ENCODE data around the gene CACNA1S.

DNA sequence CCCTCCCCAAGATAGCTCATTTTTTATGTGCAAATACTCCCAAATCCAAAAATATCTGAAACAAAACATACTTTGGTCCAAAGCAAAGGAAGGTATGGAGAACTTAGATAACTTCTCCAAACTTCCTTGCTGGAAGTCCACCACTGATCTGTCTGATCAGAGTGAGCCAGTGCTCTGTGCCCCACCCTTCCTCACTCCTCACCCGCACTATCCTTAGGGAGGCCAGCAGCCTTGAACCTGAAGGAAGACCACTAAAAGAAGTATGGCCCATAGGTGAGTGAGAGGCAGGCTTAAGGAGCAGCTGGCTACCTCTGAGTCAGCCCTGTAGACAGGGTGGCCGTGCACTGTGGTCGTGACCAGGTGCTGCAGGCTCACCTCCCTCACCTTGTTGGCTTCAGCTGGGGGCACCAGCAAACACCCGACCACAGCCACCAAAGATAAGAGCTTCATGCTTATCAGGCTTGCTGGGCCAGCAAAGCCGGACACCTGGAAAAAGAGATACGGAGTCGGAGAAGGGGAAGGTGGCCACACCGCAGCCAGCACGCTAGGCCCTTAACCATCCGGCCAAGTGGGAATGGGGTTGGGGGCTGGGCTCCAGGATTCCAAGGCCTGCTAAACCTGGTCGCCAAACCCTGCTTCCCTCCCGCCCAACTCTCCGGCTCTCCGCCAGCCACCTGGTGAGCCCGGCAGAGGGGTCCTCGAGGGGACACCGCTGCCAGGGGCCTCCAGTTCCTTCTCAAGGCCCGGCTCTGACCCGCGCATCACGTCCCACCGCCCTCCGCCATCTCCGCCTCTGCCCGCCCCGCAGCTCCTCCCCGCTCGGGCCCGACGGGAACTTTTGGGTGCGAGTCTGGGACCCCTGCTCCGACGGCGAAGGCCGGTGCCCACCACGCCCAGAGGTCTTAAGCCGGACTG lies 41.5 kb upstream of the CACNA1S start:
- TF ChIP-seq, protein P1, sequence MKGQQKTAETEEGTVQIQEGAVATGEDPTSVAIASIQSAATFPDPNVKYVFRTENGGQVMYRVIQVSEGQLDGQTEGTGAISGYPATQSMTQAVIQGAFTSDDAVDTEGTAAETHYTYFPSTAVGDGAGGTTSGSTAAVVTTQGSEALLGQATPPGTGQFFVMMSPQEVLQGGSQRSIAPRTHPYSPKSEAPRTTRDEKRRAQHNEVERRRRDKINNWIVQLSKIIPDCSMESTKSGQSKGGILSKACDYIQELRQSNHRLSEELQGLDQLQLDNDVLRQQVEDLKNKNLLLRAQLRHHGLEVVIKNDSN (IDR thresholded peaks at IDR 0.05), result no peak
- TF ChIP-seq EP300 (IDR thresholded peaks at IDR 0.05; ENCODE audit: borderline replicate concordance), result no peak
- TF ChIP-seq ZBTB7A (IDR thresholded peaks at IDR 0.05; ENCODE audit: low read depth), result peak; percentile 85
- peak; percentile 39; the same call in 1 of the 2 replicates for TF ChIP-seq TAF1 (IDR thresholded peaks at IDR 0.05; ENCODE audit: low read depth)
- TF ChIP-seq YY1 (IDR thresholded peaks at IDR 0.05; ENCODE audit: low read depth), result peak; percentile 70
- TF ChIP-seq, protein P2, sequence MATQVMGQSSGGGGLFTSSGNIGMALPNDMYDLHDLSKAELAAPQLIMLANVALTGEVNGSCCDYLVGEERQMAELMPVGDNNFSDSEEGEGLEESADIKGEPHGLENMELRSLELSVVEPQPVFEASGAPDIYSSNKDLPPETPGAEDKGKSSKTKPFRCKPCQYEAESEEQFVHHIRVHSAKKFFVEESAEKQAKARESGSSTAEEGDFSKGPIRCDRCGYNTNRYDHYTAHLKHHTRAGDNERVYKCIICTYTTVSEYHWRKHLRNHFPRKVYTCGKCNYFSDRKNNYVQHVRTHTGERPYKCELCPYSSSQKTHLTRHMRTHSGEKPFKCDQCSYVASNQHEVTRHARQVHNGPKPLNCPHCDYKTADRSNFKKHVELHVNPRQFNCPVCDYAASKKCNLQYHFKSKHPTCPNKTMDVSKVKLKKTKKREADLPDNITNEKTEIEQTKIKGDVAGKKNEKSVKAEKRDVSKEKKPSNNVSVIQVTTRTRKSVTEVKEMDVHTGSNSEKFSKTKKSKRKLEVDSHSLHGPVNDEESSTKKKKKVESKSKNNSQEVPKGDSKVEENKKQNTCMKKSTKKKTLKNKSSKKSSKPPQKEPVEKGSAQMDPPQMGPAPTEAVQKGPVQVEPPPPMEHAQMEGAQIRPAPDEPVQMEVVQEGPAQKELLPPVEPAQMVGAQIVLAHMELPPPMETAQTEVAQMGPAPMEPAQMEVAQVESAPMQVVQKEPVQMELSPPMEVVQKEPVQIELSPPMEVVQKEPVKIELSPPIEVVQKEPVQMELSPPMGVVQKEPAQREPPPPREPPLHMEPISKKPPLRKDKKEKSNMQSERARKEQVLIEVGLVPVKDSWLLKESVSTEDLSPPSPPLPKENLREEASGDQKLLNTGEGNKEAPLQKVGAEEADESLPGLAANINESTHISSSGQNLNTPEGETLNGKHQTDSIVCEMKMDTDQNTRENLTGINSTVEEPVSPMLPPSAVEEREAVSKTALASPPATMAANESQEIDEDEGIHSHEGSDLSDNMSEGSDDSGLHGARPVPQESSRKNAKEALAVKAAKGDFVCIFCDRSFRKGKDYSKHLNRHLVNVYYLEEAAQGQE (IDR thresholded peaks at IDR 0.05; ENCODE audit: low read depth), result no peak
- TF ChIP-seq EGR1 (IDR thresholded peaks at IDR 0.05), result no peak
- TF ChIP-seq, protein P3, sequence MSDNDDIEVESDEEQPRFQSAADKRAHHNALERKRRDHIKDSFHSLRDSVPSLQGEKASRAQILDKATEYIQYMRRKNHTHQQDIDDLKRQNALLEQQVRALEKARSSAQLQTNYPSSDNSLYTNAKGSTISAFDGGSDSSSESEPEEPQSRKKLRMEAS (IDR thresholded peaks at IDR 0.05), result peak; percentile 13; the same call in 1 of the 2 replicates
